Brain microvascular endothelial cell (primary cell): ENCODE results near the gene YIPF3.
A peak's percentile ranks its signal among the peaks of the same experiment; 100 is the strongest.

Experiments
- DNase-seq: peaks from one replicate; pipeline ENCODE4 v3.0.0-alpha.2; 2020
- H3K27ac ChIP-seq: fragments of 250-450 bp; sonication (Bioruptor Pico); 2 replicates; pipeline ENCODE4 v1.5.1; 2020; ENCODE audit warnings: mild to moderate bottlenecking, moderate library complexity
- H3K27me3 ChIP-seq: fragments of 250-450 bp; sonication (Bioruptor Pico); replicated peaks from 2 replicates; pipeline ENCODE4 v1.5.1; 2020; ENCODE audit warnings: mild to moderate bottlenecking
- H3K36me3 ChIP-seq: fragments of 250-450 bp; sonication (Bioruptor Pico); replicated peaks from 2 replicates; pipeline ENCODE4 v1.5.1; 2020; ENCODE audit warnings: mild to moderate bottlenecking
- H3K4me3 ChIP-seq: 2 replicates; pipeline ENCODE4 v1.5.1; 2011; ENCODE audit warnings: low read depth, mild to moderate bottlenecking, control low read depth, low read length, moderate library complexity
- in situ Hi-C: cut with HindIII; loops from 2 replicates; pipeline ENCODE4 v1.10.0; 2017; ENCODE audit warnings: low sequenced_read_pairs, low pct_ligation_motif_present
- TF ChIP-seq, protein P1 (sequence below): IDR thresholded peaks from 2 replicates; pipeline ENCODE4 v1.5.1; 2011; ENCODE audit warnings: low read depth, mild to moderate bottlenecking, moderate library complexity, low read length, control low read depth, inconsistent platforms; ENCODE audit errors: missing control alignments

Gene YIPF3

DNA sequence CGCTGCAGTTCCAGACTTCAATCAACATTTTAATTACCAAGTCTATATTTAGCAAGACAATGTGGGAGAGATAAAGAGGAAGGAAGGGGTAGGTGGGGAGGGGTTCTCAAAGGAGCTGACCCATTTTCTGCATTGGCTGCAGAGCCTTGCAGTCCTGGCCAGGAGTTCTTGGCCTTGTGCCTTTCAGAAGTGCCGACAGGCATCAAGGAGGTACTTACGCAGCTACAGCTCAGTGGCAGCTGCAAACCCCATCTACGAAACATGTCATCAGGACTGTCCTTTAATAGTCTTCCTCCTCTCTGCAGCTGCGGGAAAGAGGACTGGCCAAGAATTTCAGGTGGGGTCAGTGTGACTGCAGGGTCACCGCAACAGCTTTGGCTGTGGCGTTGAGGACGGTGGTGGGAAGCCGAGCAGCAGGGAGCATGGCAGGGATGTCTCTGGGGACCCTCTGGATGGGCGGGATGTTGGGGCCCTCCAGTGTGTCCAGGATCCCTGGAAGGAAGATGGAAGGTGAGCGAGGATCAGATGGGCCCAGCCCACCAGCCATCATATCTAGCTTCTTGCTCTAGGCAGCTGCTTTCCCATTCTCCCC lies 4.8 kb downstream of the YIPF3 start:
- peaks cover 44% of the 10 kb centered on the region for H3K36me3 ChIP-seq

DNA sequence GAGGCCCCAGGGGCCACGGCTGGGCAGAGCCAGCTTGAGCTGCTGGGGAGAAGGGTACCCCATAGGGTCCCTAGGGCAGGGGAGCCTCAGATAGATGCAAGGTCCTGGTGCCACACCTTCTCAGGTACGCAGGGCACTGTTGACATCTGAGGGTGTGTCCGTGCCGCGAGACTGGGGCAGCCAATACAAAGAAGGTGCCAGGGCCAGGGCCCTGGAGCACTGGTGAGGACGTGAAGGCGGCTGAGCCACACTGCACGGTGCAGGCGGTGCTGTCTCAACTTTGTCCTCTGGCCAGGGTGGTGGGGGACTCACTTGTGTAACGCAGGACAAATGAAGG lies 5.9 kb downstream of the YIPF3 start:
- TF ChIP-seq, protein P1, sequence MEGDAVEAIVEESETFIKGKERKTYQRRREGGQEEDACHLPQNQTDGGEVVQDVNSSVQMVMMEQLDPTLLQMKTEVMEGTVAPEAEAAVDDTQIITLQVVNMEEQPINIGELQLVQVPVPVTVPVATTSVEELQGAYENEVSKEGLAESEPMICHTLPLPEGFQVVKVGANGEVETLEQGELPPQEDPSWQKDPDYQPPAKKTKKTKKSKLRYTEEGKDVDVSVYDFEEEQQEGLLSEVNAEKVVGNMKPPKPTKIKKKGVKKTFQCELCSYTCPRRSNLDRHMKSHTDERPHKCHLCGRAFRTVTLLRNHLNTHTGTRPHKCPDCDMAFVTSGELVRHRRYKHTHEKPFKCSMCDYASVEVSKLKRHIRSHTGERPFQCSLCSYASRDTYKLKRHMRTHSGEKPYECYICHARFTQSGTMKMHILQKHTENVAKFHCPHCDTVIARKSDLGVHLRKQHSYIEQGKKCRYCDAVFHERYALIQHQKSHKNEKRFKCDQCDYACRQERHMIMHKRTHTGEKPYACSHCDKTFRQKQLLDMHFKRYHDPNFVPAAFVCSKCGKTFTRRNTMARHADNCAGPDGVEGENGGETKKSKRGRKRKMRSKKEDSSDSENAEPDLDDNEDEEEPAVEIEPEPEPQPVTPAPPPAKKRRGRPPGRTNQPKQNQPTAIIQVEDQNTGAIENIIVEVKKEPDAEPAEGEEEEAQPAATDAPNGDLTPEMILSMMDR: no peak
- no peak for DNase-seq
- peak overlapping the region; percentile 58 for H3K4me3 ChIP-seq
- in situ Hi-C loops: no loop called here
- H3K36me3 ChIP-seq: peaks cover 44% of the 10 kb centered on the region
- no peak overlapping the region for H3K27ac ChIP-seq
- no peaks in the 10 kb centered on the region for H3K27me3 ChIP-seq

More for the DNA sequence above, 4.8 kb downstream of the YIPF3 start:
- H3K27me3 ChIP-seq: no peaks in the 10 kb centered on the region
- H3K27ac ChIP-seq: no peak overlapping the region
- no peak overlapping the region for H3K4me3 ChIP-seq
- DNase-seq: no peak
- TF ChIP-seq, protein P1: no peak
- in situ Hi-C loops: no loop called here

DNA sequence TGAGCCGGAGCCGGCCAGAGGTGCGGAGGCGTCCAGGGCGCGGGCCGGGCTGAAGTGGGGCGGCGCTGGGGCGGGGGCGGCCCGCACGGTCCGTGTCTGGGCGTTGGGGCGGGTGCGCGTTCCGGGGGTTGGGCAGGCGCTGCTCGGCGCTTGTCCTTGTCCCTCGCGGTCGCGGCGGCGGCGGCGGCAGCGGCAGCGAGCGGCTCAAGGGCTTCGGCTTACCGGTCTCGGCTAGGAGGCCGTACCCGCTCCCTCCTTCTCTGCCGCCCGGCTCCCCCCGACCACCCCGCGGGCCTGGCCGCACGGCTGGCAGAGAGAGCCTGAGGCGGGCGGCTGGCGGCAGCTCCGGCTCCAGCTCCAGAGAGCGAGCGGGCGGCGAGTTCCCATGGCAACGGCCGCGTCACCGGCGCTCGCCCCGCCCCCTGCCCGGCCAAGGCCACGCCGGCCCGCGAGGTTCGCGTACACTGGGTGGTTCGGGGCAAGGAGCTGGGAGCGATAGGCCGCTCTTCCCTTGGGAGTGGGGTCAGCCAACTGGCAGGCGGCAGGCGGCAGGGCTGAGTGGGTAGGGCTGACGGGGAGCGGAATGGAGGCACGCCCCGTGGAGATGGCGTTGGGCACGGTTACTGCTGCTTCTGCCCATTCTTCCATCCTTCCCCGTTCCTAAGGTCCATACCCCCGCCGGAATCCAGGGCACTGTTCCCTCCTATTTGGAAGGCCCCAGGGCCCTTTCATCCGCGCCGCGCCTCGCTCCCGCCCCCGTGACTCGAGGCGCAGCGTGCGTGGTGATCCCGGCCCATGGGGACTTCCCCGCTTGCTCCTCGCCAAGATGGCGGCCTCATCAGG lies 6.5 kb downstream of the YIPF3 start, which contains the start of gene LRRC73:
Gene LRRC73 (minus strand): TSS at position 363 of the 843 bp plus-strand sequence. CDS start 561 bp downstream, outside the sequence.
- H3K27me3 ChIP-seq: no peaks in the 10 kb centered on the region
- no peak within 1 kb of the TSS for H3K27ac ChIP-seq
- TF ChIP-seq, protein P1: no peak
- peak; percentile 62 for DNase-seq
- in situ Hi-C loops: no loop called here
- H3K36me3 ChIP-seq: peaks cover 40% of the 10 kb centered on the region
- peak within 1 kb of the TSS; percentile 58 for H3K4me3 ChIP-seq

DNA sequence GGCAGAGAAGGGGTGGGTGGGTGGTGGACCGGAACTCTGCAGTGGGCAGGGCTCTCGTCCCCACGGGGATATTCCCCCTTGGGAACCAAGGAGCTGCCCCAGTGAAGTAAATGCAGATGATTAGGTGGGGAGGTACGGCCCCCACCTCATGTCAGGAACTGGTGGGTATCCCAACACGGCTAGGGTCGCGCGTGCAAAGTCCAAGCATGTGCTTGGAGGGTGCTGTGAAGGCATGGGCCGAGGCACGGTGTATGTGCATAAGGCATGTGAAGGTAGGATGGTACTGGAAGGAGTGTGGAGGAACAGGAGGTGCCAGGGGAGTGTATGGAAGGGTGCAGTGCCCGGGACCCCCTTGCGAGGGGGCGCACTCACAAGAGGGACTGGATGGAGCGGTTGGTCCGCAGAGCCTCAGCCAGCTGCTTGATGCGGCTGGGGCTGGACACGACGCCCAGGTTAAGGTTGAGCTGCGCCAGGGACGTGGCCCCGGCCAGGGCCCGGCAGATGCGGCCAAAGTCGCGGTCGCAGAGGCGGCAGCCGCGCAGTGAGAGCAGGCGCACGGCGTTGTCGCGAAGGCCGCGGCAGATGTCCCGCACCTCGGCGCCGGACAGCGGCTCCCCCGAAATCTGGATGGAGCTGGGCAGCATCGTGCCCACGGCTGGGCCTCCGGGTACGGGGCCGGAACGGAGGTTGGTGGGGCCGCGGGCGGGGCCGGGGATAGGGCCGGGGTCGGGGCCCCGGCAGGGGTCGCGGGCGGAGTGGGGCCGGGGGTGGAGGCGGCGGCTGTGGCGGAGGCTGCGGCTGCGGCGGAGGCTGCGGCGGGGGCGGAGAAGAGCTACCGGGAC lies 7.4 kb downstream of the YIPF3 start:
- TF ChIP-seq, protein P1: peak; percentile 1
- Histone ChIP-seq H3K36me3 (peaks cover 39% of the 10 kb centered on the region), H3K27me3 (no peaks in the 10 kb centered on the region), H3K27ac (no peak overlapping the region), H3K4me3 (peak overlapping the region; percentile 58)
- in situ Hi-C loops: no loop called here
- no peak for DNase-seq

DNA sequence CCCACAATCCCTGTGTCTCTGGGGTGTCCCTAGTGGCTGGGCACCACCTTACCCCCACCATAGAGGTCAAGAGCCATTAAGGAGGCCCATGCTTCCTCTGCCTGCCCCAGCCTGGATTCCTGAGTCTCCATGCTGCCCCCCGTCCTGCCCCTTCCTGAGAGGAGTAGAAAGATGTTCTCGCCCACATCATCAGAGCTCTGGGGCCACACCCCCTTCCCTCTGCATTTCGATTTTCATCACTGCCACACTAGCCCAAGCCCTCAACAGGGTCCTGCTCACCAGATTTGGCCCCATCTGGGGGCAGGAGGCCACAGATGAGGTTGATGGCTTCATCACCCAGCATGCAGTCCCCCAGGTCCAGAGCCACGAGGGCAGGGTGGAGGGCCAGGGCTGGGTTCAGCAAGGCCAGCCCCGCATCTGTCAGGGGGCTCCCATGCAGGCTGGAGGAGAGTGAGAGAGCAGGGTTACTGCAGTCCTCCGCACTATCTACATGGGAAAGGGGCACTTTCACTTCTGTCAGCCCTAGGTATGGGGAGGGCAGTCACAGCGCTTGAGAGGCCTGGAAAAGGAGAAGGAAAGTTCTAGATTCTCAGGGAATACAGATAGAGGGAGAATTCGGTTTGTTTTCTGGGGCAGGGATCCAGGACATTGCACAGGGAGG lies 8.1 kb downstream of the YIPF3 start:
- no peaks in the 10 kb centered on the region for H3K27me3 ChIP-seq
- H3K27ac ChIP-seq: no peak overlapping the region
- TF ChIP-seq, protein P1: no peak
- no peak overlapping the region for H3K4me3 ChIP-seq
- peaks cover 36% of the 10 kb centered on the region for H3K36me3 ChIP-seq
- DNase-seq: no peak
- in situ Hi-C loops: no loop called here
